GM12874 (cell line): ENCODE data around the gene HAGH.

ENCODE experiments used
- TF ChIP-seq, protein P1 (sequence below): IDR thresholded peaks from 2 replicates; pipeline ENCODE4 v1.5.1; 2011; ENCODE audit warnings: low read depth, mild to moderate bottlenecking, control low read depth, low read length, moderate library complexity; ENCODE audit not compliant: insufficient read depth

Gene HAGH

DNA sequence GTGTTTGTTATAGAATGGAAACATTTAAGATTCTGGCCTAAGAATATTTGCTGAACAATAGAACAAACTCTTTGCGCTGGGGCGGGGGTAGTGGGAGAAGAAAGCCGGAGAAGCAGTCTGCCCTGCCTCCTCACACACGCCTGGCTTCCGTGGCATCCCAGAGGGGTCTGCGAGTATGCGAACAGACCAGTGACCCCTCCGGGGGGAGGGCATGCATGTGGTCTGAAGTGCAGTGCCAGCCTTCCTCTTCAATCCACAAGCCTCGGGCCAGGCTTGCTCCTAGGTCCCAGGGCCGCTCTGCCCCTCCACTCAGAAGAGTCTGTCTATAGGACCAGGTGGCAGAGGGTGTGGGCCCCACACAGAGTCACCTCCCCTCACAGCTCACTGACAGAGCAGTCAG, 19.0 kb downstream of the HAGH start:
- TF ChIP-seq, protein P1, sequence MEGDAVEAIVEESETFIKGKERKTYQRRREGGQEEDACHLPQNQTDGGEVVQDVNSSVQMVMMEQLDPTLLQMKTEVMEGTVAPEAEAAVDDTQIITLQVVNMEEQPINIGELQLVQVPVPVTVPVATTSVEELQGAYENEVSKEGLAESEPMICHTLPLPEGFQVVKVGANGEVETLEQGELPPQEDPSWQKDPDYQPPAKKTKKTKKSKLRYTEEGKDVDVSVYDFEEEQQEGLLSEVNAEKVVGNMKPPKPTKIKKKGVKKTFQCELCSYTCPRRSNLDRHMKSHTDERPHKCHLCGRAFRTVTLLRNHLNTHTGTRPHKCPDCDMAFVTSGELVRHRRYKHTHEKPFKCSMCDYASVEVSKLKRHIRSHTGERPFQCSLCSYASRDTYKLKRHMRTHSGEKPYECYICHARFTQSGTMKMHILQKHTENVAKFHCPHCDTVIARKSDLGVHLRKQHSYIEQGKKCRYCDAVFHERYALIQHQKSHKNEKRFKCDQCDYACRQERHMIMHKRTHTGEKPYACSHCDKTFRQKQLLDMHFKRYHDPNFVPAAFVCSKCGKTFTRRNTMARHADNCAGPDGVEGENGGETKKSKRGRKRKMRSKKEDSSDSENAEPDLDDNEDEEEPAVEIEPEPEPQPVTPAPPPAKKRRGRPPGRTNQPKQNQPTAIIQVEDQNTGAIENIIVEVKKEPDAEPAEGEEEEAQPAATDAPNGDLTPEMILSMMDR: no peak

DNA sequence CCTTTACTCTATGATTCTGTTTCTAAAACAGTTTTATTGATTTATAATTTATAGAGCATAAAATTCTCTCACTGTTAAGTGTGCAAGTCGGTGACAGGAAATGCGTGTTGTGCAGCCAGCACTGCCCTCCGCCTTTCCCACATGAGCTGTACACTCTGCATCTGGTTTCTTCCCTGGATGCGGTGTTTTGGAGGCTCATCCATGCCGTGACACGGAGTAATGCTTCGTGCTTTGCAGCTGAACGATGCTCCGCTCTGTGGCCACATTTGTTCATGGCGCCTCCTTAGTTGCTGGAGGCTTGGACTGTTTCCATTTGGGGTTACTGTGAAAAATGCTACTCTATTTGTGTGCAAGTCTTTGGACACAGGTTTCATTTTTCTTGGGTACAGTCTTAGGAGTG, 25.9 kb downstream of the HAGH start:
- TF ChIP-seq, protein P1: no peak

DNA sequence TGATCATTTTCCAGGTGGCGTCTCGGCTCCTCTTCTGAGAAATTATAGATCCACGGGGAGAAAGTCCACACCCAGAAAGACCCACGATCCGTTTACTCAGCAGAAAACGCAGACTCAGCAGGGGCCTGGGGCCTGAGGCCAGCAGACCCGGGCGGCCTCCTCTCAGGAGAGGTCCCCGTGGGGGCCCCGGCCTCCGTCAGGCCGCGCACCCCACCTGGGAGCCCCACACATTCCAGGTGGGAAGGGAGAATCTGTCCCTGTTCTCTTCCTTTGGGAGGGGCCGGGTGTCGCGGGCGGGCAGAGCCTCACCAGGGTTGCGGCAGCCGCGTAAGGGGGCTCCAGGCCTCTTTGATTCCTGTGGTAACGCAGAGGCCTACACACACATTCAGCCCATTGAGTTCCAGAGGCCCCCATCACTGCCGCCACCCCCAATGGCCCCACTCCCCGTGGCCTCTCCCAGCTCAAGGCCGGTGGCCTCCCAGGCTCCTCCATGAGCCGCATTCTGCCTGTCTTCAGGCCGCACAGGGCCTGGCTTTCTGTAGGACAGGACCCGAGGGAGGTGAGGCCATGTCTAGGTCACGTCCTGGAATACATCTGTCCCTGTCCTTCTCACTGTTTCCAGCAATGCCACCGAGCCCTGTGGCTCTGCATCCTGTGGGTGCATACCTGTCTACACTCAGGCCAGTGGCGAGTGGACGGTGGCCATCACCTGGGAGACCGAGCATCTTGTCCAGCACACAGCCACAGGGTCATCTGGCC, 31.5 kb downstream of the HAGH start:
- TF ChIP-seq, protein P1: no peak

DNA sequence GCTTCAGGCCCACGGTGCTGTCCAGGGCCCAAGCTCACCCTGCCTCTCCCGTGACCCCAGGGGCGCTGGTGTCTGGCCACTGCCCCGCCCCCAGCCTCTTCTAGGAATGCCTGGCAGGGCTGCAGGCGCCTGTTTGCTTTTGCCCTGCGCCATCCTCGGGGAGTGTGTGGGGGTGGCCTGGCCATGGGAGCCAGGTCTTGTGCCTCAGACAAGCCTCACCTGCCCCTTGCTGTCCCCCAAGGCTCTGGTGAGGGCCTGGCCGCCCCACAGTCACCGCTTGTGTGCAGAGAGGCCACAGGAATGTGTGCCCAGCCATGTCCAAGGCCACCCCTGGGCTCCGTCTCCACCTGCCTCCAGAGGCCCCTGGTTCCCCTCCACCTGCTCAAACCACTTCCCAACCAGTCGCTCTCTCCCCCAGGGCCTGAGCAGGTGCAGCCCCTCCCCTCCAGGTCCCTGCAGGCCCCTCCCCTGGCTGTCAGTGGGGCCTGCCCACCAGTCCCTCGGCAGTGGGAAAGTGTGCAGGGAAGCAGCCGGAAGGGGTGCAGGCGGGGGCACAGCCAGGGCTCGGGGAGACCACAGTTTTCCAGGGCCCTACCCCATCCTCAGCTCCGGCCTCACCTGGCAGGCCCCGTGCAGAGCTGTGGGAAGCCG, 32.3 kb downstream of the HAGH start:
- TF ChIP-seq, protein P1: no peak

DNA sequence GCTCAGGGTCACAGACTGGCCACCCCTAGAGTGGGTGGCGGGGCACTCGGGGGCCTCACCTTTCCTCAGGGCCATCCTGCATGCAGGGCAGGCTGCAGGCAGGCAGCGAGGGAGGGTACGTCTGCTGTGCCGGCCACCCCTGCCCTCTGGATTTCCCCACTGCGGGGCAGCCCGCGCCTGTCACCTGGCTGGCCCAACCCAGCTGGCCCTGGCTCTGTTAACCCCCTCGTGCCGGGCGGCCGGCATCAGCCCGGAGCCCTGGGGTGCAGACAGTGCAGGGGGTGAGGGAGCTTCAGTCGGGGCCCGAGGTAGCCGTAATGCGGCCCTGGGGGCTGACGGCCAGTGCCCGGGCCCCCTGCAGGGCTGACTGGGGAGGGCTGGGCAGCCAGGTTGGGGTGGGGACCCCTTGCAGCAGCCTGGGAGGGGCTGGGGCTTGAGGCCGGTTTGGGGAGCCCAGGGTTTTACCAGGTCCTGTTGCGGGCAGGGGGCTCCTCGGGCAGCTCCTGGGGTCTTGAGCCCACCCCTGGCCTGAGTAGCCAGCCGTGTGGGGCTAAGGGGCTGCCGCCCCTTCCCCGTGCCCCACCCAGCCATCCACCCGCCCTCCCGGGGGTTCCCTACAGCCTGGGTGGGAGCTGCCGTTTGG, 32.9 kb downstream of the HAGH start, which contains the start of gene IGFALS:
IGFALS (minus strand) TSS at position 128 of the 643 bp plus-strand sequence; CDS start at position 75, 53 bp downstream.
- TF ChIP-seq, protein P1: no peak

DNA sequence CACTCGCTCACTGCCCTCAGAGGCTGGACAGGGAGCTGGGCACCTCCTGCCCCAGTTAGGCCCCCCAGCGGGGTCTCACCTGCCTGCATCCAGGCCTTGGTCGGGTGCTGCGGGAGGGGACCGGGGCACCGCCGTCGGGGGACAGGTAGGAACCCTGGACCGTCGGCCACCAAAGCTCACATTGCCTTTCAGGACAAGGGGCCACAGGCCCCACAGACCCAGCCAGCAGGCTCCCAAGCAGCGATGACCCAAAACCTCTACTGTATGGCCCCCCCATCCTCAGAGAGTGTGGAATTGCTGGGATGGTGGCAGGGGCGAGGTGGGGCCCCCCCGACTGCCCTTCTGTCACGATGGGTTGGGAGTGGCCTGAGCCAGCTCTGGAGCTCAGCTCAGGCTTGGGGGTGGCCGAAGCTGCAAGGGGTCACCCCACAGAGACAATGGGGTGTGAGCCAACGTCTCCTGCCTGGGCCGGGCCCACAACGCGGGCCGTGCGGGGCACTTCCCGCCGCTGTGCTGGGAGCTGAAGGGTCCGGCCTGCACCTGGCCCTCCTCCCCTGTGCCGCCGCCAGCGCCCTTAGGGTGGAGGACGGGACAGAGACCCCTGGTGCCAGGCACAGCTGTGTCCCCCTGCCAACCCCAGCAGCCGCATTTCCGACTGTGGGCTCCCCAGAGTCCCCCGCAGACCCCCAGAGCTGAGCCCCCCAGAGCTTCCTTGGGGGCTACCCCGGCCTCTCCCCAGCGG, 33.6 kb downstream of the HAGH start:
- TF ChIP-seq, protein P1: no peak
